NCI-H146 treated with DMSO at 0.1 percent for 48 hours (cell line): Measurements from ENCODE around the gene NDUFAF8.

Source experiments
- DNase-seq: peaks from one replicate; lab custom pipeline; 2025; ENCODE audit not compliant: unreplicated experiment; lab: John Stamatoyannopoulos, UW

NDUFAF8 gene

DNA sequence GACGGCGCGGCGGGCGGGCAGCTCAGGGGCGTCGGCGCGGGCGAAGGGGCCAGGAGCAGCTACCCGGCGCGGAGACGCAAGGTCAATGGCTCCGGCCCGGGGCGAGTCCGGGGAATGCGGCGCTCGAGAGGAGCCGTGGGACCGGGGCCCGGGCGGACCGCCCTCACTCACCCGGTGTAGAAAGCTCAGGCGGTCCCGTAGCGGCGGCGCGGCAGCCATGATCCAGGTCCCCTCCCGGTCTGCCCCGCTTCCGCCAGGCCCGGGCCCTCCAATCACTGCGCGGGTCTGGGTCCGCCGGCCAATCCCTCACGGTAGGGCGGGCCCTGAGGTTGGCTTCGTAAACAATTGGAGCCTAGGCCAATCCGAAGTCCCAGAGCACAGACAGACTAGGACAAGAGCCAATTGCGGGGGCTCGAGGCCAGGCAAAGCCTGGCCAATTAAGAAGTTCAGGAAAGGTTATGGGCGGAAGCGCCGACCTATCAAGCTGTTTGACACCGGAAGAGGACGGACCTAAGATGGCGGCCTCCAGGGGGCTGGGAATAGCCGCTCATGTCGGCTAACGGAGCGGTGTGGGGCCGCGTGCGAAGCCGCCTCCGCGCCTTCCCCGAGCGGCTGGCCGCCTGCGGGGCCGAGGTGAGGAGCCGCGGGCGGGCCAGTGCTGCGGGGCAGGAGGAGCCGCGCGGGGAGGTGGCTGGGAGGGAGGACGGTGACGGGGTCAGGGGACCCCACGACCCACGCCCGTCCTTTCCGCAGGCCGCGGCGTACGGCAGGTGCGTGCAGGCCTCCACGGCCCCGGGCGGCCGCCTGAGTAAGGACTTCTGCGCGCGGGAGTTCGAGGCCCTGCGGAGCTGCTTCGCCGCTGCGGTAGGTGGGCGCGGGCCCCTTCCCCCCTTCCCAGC lies at the start of gene NDUFAF8, which contains the start of gene TEPSIN:
NDUFAF8 (plus strand) TSS at position 504 of the 899 bp plus-strand sequence; CDS start at position 550, 46 bp downstream.
TEPSIN (minus strand) TSS at position 241 of the 899 bp plus-strand sequence; CDS start at position 219, 22 bp downstream.
- DNase-seq, result peak; percentile 97

DNA sequence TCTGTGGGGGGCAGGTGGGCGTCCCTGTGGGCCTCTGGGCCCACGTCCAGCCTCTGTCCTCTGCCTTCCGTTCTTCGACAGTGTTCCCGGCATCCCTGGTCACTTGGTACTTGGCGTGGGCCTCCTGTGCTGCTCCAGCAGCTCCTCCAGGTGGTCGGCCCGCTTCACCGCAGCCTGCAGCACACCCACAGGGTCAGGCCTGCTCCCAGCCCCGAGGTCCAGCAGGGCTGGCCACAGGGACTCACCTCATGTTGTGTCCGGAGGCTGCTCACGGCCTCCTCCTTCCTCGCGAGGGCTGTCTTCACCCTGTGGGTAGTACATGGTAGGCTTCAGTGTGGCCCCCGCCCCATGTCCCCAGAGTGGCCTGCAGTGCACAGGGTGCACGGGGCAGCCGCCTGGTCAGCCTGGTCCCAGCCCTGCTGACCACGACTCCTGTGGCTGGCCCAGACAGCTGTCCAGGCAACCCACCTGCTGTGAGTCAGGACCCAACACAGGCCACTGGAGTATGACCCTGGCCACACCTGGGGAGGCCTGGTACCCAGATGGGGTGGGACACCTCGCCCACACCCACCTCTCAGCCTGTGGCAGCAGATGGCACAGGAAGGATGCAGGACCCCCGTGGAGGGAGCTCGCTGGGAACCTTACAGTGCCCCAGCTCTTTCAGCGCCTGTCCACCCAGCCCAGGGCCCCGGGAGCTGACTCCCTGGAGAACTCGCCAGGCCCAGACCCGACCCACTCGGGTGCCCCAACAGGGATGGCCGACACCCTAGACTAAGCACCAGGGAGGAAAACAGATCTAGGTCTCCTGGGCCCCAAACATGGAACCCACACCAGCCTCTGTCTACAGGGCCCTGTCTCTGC lies 49.2 kb upstream of the NDUFAF8 start:
- no peak for DNase-seq

- DNase-seq, result no peak
These were observed 48.5 kb upstream of the NDUFAF8 start for GRCh38 chr17:81190591-81190990.

DNA sequence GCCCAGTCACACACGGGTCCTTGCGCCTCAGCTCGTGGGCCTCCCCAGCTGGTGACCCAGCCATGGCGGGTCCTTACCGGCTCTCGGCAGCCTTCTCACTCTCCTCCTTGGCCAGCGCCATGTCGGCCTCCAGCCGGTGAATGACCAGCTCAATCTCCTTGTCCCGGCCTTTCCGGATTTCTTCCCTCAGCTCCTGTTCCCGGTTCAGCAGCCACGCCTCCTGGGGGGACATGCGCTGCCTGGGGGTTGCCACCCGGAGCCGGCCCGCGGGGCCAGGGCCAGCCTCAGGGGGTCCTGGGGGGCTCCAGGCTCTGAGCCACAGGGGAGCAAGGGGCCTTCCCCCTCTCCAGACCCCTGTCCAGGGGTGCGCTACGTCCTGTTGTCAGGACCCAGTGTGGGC lies 48.0 kb upstream of the NDUFAF8 start:
- DNase-seq, result no peak

DNA sequence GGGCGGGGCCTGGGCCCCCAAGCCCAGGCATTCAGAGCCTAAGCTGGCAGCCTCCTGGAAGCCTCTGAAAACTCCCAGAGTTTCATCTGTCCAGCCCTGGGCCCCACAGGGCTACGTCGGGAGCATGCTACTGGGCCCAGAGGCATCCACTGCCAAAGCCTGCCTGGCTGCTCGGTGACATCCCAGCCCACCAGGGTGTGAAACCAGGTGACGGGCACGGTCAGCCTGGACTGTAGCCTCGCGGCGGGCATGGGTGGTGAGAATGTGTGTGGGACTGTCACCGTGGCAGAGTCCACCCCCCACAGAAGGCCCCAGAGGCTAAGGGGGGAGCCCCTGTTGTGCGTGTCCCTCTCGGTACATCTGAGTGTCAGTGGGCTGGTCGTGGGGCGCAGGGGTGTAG lies 47.5 kb upstream of the NDUFAF8 start:
- no peak for DNase-seq

DNA sequence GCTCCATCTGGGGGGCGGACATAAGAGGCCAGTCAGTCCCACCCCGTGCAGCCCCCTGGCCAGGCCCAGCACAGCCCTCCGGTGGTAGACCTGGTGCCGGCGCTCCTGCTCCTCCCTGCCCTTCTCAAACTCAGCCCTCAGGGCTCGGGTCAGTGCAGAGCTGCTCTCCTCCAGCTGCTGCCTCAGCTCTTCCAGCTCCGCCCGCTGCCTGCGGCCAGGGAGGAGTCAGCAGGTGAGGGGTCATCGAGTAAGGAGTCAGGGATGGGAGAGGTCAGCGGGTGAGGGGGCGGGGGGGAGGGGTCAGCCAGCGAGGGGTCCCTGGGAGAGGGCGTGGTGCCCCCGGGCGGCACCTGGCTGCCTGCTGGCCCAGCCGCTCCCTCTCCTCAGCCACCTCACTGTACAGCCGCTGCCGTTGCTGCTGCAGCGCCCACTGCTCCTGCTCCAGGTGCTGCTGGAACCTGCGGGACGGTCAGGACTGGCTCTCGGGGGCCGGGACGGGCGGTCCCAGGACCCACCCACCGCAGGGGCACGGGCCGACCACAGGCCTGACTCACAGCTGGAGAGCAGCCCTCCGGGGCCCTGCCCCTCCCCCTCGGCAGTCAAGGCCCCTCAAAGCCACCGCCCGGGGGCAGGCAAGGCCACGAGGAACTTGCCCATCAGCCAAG lies 46.6 kb upstream of the NDUFAF8 start:
- DNase-seq, result no peak

DNA sequence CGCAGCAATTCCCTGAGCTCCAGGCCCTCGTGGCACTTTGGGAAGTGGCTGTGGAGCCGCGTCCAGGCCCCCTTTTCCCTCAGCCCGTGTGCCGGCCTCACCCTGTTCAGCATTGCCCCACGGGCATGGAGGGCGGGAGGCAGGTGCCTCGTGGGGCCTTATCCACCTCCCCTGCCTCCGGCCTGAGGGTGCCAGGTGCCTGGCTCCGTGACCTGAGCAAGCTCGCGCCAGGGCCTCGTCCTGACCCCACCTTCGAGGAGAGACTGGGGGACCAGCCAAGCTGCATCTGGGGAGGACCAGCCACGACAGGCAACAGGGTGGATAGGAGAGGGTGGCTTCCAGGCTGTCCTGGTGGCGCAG lies 46.1 kb upstream of the NDUFAF8 start:
- no peak for DNase-seq

DNA sequence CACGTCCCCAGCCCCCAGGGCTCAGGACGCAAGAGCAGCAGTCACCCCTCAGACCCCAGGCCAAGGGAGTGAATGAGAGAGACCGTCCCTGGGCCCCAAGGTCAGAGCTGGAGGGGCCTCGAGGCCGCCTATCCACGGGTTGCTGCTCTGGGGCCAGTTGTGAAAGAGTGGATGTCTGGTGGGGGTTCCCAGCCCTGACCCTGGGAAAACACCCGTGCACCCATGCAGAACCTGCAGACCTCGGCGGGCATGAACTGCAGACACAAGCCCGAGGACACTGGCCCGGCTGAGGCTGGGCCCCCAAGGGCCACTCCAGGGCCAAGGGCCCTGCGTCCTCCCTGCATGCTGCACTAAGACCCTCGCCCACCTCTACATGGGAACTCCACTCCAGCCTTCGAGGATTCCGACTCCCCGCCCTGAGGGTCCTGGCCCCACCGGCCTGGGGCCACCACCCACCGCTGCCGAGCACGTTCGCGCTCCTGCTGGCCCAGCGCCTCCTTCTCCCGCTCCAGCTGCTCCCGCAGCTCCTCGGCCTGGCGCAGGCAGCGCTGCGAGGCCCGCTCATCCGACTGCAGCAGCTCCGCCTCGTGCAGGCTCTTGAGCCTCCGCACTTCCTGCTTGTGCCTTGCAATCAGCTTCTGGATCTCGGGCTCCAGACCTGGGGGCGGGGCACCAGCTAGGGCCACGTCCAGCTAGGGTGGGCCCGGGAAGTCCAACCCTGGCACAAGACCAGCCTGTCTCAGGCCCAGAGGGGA lies 45.5 kb upstream of the NDUFAF8 start:
- no peak for DNase-seq

- no peak for DNase-seq
These were observed 44.8 kb upstream of the NDUFAF8 start for GRCh38 chr17:81194225-81194760.

- no peak for DNase-seq
These were observed 43.9 kb upstream of the NDUFAF8 start for GRCh38 chr17:81194941-81195901.

- no peak for DNase-seq
These were observed 43.1 kb upstream of the NDUFAF8 start for GRCh38 chr17:81195941-81196495.

DNA sequence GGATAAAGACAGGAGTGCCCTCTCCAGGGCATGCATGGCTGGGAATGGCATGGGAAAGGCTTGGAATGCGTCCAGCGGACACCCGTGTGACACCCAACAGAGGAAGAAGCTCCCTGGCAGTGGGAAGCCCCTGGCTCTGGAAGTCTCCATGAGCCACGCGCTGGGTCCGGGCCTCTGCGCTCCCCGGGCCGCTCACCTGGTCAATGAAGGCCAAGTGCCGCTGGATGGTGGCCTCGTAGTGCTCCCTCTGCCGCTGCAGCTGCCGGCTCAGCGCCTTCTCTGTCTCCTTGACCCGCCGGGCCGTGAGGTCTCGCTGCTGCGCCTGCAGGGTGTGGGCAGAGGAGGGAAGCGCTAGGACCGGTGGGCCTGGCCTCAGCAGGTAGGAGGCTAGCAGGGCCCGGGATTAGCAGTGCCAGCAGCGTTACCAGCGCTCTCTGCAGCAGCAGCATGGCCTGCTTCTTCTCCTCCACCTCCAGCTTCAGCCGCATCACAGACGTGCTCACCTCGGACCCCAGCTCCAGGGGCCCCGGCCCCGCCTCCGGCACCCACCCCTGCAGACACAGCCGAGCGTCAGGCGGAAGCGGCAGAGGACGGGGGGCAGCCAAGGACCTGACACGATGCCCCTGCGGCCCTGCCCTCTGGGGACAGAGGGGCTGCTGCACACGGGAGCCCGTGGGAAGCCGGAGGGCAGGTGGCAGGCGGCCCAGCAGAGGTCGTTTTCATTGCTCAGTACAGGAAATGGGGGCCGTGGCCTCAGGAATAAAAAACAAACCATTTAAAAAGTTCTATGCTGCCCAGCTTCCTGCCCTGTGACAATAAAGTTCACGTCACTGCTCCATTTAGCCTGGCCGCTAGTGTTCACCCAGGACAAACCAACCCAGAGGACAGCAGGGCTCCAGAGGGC lies 42.4 kb upstream of the NDUFAF8 start:
- no peak for DNase-seq

GRCh38 chr17:81197409-81197795 lies 41.7 kb upstream of the NDUFAF8 start:
- no peak for DNase-seq

GRCh38 chr17:81197831-81198490 lies 41.2 kb upstream of the NDUFAF8 start:
- DNase-seq, result no peak

DNA sequence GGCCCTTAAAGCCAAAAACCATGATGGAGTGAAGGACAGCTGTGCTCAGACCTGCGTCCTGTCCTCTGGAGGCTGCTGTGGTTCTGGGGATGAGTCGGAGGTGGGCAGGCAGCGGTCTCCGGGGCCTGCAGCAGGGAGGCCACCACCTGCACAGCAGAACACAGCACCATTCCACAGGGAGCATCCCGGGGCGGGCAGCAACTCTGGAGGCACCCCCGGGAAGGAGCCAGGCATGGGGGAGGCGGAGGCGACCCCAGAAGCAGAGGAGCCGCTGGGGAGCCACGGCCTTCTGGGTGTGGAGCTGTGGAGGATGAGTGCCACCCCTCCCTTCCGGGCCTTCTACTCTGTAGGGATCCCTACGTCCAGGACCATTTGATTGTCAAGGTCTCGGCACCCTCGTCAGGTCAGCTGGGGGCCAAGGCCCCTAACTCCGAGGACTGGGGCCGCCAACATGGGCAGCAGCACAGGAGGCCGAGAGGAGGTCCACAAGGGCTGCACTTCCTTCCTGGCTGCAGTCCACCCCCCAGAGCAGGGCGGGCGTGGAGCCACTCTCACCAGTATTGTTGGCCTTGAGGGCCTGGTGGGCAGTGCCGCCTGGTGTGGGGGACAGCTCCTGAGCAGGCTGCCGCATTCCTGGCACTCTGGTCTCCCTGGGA lies 40.2 kb upstream of the NDUFAF8 start:
- DNase-seq, result no peak

- no peak for DNase-seq
These were observed 39.7 kb upstream of the NDUFAF8 start for GRCh38 chr17:81199482-81199830.

DNA sequence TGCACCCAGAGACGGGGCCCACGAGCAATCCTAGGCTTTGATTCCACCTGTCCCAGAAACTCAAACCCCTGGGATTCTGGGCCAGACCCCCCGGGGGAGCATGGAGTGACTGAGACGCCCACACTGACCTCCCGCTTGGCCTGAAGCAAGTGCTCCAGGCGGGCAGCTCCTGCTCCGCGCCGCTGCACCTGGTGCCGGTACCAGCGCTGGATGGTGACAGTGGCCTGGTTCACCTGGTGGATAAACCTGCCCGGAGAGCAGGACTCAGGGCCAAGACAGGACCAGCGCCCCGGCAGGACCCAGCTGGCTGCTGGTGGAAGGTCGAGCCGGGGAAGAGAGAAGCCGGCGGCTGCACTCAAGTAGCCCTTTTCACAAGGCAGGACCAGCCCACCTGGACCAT lies 38.9 kb upstream of the NDUFAF8 start:
- no peak for DNase-seq
